HG03108 (cell line): ENCODE results near the gene NT5C2.
A peak's percentile ranks its signal among the peaks of the same experiment; 100 is the strongest.
"Not testable (repeated sequence)": the region's sequence is repeated elsewhere in the genome, so short reads cannot be mapped to it uniquely, and the experiment has no call there.

Experiments
- ATAC-seq: cut with Tn5 transposase; IDR thresholded peaks from one replicate; pipeline ENCODE4 v1.9.1; 2021; ENCODE audit warnings: moderate library complexity; ENCODE audit not compliant: unreplicated experiment

The NT5C2 gene

DNA sequence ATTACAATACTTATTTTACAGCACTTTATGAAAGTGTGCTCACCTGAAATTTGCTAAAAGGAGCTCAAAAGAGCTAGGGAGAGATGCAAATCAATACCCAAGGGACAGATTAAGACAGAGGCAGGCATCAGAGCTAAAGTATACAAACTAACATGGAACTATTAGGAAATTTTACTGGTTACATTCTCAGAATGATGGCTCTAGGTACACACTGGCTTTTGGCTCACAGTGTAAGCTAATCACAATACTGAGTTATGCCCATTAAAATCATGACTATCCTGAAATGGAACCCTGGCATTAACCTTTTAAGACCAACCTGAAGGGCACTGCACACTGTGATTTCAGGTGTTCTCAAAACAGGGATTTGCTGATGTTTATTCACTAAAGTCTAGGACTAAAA lies 98.1 kb downstream of the NT5C2 start:
- ATAC-seq, result no peak

DNA sequence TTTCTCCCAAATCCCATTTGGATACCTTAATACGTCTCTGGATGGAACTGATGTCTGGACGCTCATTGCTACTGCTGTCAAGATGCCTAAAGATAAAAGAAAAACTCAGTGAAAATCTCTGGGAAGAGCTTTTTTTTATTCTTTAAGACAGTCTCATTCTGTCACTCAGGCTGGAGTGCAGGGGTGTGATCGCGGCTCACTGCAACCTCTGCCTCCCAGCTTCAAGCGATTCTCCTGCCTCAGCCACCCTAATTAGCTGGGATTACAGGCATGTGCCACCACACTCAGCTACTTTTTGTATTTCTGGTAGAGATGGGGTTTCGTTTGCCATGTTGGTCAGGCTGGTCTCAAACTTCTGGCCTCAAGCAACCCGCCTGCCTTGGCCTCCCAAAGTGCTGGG lies 102.2 kb downstream of the NT5C2 start:
- ATAC-seq, result no peak

DNA sequence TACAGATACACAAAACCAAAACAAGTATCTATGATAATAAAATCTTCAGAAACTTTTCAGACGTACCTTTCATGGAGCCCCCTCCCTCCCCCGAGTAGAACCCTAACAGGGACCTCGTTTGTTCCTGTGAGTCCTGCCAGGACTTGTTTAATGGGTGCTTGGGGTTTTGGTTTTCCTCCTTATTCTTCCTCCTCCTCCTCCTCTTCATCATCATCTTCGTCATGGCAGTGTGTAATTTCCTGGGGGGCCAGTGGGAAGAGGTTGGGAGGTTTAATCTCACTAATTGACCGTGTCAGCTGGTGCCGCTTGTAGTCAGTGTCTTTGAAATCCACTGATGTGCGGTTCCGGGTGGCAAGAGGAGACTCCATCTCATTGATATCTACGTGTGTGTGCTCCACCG lies 103.6 kb downstream of the NT5C2 start:
- ATAC-seq, result no peak

DNA sequence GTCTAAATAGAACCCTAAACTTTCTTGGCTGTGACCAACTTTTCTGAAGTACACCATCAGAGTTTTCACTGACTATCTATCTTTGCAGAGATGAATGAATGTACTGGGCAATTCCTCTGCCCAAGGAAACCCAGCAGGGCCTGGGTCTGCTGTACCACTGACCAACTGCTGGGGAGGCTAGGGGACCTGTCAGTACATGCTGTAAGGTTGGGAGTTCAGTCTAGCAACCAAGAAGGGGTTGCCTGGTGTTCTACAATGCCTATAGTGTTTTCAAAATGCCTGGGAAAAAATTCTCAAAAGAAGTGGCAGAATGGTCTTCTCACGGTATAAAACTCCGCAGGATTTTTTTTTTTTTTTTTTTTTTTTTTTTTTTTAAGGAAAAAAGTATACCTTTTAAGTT lies 106.3 kb downstream of the NT5C2 start:
- no peak for ATAC-seq

DNA sequence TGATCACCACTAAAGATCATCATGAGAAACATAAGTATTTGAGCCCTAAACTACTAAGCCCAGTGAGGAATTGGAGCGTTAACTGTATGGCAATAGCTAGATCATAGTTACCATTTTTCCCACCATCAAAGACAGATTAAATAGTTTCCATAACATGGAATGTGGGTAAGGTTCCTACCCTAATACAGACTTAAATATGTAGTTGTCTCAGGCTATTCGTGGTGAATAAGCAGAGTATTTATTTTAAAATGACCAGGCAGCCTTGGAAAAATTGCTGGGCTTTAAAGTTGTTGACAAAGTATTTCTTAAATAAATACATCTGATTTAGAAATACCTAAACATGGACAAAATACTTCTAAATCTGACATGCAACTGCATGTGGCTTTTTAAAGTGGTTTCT lies 106.8 kb downstream of the NT5C2 start:
- ATAC-seq, result no peak

DNA sequence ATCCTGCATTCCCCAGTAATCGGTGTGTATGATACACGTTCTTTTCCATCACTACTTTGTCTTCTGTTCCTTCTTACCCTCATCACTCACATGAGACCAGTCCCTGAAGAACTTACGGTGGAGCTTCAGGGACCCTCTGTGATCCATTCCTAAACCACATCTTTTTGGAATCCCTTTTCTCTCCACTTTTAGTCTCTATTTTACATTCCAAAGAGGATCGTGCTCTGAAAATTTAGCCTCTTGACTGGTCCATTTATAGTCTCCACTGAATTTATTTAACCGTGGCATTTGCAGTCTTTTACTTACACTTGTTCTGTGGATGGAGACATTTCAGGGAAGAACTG lies 109.1 kb downstream of the NT5C2 start:
- no peak for ATAC-seq

DNA sequence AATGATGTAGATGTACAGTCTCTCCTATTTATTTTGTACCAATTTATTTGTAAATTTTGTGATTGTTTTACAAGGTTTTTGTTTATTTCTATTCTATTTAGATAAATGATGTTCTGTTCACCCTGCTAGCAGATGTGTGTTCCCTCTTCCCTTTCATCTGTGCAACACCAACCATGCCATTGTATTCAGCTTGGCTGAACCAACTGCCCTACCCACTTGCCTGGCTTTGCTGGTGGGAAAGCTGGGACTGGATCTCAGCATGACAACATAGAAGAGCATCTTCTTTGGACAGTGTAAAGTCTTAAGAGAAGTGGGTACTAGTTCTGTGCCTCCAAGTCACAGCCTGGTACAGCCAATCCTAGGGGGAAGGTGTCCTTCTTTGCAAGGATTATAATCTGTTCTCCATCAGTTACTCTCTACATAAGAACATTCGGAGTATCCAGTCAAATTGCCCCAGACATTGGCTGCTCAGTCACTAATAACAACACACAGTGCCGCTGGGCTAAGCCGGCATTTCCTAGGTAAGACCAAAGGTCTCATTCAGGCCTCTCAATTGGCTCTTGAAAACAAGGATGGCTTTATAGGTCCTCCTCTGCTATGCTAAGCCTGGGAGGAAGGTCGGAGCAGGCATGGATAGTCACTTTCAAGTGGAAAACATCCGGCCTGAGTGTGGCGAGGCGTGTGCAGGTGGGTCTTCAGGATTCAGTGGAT lies 109.7 kb downstream of the NT5C2 start:
- ATAC-seq, result no peak

DNA sequence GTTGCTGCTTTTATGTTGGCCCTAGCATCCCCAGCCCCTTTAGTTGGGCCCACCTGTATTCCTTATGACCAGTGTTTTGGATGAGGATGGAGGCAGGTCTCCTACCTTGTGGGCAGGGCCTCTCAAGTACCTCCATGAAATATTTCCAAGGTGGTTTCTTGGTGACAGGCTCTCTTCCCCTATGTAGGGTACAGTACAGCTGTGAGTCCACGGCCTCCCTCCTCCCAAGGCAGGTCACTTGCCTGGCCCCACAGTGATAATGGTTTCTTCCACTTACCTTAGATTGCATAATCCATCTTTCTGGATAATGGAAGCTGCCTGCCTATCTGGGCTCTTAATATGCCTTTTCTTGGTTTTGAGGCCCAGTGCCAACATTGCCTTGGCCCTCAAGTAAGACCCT lies 110.4 kb downstream of the NT5C2 start:
- ATAC-seq, result no peak

DNA sequence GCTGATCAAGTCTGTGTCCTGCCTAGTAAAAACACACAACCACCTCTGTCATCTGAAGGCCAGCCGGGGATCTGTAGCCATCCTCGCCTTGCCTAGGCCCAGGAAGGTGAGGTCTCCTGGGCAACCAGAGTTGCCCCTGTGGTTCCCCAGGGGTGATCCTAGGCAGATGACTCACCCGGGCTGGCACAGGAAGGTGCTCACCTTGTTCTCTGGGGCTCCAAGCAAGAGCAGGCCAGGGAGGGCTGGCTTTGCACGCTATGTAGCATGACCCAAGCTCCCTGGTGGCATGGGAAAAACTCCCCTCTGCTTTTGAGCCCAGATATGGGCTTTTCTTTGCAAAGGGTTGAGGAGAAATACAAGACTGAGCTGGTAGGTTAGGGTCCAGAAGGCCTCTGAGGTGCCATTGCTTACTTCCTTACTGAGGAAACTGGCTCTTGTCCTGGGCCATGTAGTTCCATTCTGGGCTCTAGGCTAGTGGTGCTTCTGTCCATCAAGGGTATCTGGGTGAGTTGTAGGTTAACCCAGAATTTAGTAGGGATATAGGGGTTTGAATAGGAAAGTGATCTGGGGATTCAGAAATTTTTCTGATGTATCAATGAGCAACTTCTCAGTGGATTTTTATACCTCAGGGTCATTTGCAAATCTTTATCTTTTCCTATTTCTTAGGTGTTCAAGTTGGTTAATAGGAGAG lies 112.0 kb downstream of the NT5C2 start:
- no peak for ATAC-seq

DNA sequence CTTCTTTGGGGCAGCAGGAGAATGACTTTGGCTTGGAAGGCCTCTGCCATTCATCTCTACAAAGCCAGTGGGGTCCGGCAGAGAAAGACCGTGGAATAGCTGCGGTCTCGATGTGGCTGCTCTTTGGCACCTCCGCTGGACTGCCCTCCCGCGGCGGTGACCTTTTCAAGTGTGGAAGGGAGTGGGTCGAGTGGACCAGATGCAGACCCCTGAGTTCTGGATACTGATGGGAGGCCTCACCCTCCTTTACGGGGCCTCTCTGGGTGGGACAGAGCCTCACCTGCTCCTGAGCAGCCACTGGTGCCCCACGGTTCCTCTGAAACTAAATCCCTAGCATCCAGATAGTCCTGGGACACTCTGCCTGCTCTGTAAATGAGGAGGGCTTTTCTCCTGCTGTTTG lies 113.1 kb downstream of the NT5C2 start:
- ATAC-seq, result no peak

DNA sequence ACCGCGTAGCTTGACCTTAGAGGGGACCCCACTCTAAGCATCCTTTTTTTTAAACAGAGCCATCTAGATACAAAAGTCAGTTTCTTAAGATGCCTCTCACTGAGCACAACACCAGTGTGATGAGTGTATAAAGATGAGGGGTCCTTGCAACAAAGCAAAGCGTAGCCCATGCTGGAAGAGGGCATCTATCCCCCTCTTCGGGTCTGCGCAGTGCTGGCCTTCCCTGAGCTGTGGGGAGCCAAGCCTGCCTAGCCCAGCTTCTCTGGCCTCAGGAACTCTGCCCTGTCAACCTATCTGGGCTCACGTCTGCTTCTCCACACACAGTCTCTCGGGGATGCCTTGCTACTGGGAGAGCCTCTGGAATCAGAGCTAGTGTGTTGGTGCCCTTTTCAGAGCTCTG lies 114.0 kb downstream of the NT5C2 start:
- no peak for ATAC-seq

DNA sequence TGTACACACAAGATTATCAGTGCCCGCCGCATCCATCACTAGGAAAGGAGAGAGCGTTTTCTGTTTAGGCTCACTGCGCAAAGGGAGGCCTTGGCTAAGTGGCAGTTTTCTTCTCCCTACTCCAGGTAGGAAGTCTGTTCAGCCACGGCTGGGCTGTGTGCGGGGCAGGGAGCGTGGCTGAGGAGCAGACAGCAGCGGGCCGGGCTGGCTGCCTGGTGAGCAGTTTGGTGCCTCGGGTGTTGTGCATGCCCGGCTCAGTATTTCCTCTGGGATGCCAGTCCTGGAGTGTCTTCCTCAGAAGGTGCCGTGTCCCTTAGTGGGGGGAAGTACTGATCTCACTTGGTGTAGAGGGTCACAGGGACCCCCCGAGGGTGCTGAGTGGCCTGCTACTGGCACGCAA lies 114.4 kb downstream of the NT5C2 start:
- no peak for ATAC-seq

DNA sequence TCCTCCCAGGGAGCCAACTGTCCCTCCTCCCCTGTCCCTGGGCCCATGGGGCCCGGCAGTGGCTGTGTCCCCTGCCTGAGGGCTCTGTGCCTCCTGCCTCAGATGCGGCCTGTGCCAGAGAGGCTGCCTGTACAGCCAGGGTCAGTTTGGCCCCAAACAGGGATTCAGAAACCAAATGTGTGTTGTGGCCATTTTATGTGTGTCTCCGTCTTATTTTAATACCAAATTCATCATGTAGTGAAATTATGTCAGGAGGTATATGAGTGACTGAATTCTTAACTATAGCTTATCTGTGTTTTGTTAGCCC lies 114.8 kb downstream of the NT5C2 start:
- no peak for ATAC-seq

DNA sequence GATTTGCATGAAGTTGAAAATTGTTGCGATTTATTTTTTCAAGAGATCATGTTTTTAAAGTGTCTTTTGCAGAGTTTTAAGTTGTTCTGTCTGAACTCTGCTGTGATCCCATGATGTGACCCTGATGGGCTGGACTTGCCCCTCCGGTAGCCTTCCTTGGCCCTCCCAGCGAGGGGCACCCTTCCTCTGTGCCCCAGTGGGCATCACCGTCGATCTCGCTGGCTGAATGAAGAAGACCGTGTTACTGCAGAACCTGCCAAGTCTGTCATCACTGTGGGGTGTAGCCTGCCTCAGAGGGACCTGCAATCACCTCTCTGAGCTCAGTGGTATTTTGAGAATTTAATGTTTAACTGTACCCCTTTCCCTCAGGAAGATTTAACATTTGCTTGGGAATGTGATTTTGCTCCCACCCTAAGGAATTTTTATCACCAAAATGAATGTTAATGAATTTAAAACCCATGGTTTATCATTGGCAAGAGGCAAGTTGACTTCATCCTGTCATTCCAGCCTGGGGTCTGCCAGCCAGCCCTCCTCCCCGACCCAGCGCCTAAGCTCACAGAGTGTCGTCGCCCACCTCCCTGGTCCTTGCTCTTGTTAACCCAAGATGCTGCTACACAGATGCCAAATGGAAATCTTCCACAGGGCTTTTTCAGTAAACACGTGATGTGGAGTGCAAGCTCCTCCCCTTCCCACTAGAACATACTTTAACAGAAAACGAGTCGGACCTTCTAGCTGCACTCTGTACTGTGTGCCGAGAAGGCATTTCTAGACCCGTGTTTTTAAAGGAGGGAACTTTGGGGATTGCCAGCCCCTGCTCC lies 115.4 kb downstream of the NT5C2 start:
- ATAC-seq, result no peak

DNA sequence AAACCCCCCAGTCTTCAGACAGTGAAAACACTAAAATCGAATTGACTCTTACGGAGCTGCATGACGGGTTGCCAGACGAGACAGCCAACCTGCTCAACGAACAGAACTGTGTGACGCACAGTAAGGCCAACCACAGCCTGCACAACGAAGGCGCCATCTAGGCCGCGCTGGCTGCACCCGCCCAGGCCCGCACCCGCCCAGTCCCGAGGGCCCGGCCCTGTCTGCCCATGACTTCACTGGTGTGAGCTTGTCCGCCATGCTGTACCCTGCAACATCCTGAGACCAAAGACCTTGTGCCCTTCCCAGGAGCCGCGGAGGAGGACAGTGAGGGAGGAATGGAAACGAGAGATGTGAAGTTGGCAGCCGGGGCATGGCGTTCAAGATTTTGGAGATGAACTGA lies 116.1 kb downstream of the NT5C2 start:
- no peak for ATAC-seq

DNA sequence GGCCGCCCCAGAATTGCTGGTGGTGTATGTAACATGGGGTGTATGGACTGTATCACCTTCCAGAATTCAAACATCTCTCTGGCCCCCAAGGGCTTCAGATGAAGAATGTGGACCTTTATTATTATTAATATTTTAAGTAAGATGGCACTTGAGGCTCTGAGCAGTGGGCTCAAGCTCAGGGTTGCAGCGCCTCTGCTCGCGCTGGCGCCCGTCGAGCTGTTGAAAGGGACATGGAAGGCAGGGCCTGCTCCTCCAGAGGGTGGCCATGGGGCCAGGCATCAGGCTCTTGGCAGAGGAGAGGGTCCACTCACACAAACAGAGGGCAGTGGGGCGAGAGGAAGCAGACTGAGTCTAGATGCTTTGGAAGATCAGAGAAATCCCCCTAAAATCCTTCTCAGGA lies 120.2 kb downstream of the NT5C2 start:
- ATAC-seq, result no peak

DNA sequence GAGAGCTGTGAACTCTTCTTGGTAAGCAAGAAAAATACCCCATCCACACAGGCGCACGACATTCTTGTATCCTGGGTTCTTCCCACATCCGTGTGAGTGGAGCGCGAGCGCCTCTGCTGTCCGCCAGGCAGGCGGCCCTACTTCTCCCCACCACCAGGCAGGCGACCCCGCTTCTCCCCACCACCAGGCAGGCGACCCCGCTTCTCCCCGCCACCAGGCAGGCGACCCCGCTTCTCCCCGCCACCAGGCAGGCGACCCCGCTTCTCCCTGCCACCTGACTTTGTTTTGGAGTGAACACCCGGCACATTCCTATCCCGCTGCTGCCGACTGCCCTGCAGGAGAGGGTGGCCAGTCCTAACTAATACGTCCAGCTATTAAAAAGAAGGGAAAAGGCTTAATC lies 120.8 kb downstream of the NT5C2 start:
- ATAC-seq, result no peak

DNA sequence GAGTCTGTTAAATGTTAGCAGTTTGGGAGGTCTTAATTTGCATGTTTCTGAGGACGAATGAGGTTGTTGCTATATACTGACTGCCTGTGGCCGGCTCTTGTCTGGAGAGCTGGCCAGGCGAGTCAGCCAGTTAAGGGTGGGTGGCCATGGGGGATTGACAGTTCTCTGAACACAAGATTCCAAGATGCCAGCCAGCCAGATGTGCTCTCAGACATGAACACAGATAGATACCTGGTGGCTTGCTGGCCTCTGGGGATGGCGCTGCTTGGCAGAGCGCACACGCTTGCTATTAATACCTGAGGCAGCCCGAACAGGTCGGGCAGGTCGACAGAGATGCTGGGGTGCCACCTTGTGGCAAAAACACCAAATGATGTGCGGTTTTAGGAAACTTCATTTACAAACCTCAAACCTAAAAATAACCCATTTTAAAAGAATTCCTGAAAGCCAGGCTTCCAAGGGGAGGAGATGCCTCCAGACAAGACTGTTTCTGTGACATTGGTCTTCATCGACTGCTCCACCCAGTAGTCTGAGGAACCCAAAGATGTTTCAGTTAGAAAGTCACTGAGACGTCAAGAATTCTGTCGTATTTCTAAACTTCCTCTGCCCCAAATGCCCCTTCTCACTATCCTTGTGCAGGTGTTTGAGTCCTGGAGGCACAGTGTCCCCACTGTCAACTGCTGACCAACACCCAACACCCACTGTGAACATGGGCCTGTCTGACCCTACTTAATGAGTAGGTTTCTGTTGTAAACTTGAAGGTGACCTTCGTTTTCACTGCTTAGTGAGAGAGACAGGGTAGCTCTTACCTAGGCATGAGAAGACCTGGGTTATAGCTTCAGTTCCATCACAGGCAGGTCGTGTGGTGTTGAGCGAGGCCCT lies 123.4 kb downstream of the NT5C2 start:
- peak; percentile 53 for ATAC-seq

DNA sequence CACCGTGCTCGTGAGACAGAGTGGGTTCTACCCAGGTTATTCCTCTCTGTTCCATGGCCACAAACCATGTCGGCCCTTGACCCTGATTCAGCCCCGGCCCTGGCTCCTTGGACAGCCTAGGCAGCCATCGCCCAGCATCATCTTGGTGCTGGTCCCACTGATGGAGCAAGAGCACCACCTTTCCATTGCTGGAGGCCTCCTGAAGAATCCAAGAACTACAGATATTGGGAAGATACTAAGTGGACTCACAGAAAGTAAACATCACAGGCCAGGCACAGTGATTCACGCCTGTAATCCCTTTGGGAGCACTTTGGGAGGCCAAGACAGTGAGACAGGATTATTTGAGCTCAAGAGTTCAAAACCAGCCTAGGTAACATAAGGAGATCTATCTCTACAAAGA lies 125.1 kb downstream of the NT5C2 start:
- ATAC-seq, result no peak

DNA sequence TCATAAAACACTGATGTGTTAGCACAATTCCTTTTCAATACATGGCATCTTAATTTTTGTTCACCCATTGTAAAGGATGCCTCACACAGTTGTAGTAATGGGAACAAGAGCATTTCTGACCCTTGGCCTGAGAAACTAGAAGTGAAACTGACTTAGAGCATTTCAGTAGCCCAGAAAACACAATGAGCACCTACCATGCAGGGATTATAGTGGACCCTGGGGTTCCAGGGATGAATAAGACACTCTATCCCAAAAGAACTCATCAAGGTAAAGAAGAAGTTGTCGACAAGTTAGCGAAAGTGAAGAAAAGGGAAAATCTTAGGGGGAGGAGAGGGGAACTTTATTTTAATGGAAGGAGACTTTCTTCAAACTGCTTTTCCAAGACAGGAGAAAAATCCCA lies 125.6 kb downstream of the NT5C2 start:
- ATAC-seq, result no peak

DNA sequence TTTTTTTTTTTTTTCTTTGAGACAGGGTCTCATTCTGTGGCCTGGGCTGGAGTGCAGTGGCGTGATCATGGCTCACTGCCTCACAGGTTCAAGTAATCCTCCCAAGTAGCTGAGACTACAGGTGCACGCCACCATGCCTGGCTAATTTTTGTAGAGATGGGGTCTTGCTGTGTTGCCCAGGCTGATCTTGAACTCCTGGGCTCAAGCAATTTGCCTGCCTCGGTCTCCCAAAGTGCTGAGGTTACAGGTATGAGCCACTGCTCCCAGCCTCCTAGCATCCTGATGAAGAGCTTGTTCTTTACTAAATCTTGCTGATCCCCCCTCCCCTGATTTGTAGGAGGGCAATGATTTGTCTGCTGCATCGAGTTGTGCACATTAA lies 126.0 kb downstream of the NT5C2 start:
- not testable (repeated sequence) for ATAC-seq
